ENCODE measurements around the gene YBX2. TPM values are rescaled to one million over a fixed set of nuclear protein-coding genes. Genes with fewer than 3 reads are reported as not detected.

The YBX2 gene
- total and polyA plus RNA-seq, 12 donors: 0.06 to 1.4 (median 0.19) TPM; not detected in 6

DNA sequence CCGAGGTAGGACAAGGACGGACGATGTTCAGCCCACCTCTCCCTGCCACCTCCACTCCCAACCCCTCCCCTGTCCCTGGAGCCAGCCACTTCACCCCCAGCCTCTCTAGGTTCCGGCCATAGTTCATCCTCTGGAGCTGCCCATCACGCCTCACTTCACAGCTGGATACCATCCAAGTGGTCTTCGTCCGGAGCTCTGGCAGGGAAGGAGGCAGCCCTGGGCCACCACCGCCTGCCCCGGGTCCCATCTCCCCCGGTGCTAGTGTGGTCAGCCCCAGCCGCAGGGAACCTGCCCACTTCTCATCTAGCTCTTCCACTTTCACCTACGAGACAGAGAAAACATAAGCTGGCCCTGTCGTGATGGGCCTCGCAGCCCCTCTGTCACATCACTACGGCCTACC is 27.0 kb upstream of the YBX2 start:
- Histone ChIP-seq H3K36me3 (replicated peaks in 1 of 2) (peaks cover 0 to 83% of the 10 kb centered on the region in 2 donors), H3K4me1 (replicated peaks in 1 of 2) (no peaks in the 10 kb centered on the region), H3K27ac (no peak overlapping the region), H3K4me3 (no peak overlapping the region), H3K27me3 (no peaks in the 10 kb centered on the region), H3K9me3 (replicated peaks in 1 of 3) (no peaks in the 10 kb centered on the region)
- no peak for DNase-seq
- WGBS, 4 donors: 88 to 95% (median 92%) methylated on average over 14 to 15 of the region's 15 CpGs
- TF ChIP-seq, protein P1, sequence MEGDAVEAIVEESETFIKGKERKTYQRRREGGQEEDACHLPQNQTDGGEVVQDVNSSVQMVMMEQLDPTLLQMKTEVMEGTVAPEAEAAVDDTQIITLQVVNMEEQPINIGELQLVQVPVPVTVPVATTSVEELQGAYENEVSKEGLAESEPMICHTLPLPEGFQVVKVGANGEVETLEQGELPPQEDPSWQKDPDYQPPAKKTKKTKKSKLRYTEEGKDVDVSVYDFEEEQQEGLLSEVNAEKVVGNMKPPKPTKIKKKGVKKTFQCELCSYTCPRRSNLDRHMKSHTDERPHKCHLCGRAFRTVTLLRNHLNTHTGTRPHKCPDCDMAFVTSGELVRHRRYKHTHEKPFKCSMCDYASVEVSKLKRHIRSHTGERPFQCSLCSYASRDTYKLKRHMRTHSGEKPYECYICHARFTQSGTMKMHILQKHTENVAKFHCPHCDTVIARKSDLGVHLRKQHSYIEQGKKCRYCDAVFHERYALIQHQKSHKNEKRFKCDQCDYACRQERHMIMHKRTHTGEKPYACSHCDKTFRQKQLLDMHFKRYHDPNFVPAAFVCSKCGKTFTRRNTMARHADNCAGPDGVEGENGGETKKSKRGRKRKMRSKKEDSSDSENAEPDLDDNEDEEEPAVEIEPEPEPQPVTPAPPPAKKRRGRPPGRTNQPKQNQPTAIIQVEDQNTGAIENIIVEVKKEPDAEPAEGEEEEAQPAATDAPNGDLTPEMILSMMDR (IDR thresholded peaks at IDR 0.05): no peak
- no peak for TF ChIP-seq POLR2A (IDR thresholded peaks at IDR 0.05)
- intact Hi-C loops (cut with DNase I): no loop called here

DNA sequence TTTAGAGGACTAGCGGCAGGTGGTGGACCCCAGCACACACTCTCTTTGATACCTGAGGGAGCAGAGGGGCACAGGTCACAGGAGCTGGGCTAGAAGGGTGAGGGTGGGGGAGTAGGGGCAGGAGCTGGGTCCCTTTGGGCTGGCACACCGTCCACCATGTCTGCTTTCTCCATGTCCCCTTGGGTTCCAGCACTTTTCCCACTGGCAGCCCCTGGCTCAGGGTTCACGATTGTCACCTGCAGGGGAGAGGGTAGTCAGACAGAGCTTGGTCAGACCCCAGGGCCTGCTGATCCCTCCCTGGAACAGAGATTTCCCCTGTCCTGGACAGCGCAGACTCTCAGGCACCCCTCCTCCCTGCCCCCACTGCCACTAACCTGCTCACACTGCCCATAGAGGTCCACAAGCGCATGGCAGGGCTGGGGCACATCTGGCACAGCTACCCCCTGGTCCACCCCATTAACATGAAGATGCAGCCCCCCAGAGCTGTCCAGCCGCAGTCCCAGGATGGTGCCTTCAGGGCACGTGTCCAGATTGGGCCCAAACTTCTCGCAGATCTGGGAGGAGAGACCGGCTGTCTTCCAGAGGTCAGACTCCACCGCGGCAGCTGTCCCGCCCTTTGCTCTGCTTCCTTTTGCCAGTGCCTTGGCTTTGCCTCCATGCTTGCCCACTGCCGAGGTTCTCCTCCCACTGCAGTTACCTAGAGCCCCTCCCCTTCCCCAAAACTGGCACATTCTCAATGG is 23.9 kb upstream of the YBX2 start:
- H3K4me1 ChIP-seq (replicated peaks in 1 of 2): peaks cover 19 to 21% of the 10 kb centered on the region in 2 donors
- no peaks in the 10 kb centered on the region for H3K27me3 ChIP-seq
- 87 to 92% (median 88%) methylated on average over 10 to 13 of the region's 13 CpGs for WGBS, 4 donors
- H3K4me3 ChIP-seq: no peak overlapping the region
- peaks cover 0 to 64% of the 10 kb centered on the region in 2 donors for H3K36me3 ChIP-seq (replicated peaks in 1 of 2)
- TF ChIP-seq POLR2A (IDR thresholded peaks at IDR 0.05): no peak
- TF ChIP-seq, protein P1 (IDR thresholded peaks at IDR 0.05): no peak
- intact Hi-C loops (cut with DNase I): no loop called here
- no peaks in the 10 kb centered on the region for H3K9me3 ChIP-seq (replicated peaks in 1 of 3)
- DNase-seq: no peak
- no peak overlapping the region for H3K27ac ChIP-seq

DNA sequence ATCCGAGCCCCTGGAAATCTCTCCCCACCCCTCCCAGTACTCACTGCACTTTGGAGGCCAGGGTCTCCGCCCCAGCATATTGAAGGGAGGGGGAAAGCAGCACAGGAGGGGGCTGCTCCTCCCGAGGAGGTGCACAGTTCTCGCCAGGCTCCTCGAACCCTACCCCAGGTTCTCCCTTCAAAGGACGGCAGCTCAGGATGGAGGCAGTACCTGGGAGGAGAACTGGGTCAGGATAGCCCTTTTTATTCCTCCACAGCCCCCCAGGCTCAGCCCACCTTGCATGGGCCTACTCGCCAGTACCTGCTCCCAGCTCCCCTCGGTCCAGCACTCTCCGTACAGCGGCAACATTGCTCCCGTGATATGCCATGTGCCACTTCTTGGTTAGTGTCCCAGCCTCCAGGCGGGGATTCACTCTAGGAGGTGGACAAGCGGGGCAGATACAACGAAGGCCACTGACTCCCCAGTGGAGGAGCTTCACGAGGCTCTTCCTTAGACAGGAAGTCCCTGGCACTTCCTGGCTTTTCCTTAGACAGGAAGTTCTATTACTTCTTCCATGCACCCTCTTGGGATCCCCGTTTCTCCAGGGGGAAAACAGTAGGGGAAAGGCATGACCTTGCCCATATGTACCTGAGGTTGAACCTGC is 22.8 kb upstream of the YBX2 start:
- intact Hi-C loops (cut with DNase I): no loop called here
- peaks cover 0 to 64% of the 10 kb centered on the region in 2 donors for H3K36me3 ChIP-seq (replicated peaks in 1 of 2)

More for the DNA sequence above, 22.8 kb upstream of the YBX2 start:
- Histone ChIP-seq H3K4me1 (replicated peaks in 1 of 2) (peaks cover 22 to 31% of the 10 kb centered on the region in 2 donors), H3K9me3 (replicated peaks in 1 of 3) (no peaks in the 10 kb centered on the region), H3K27me3 (no peaks in the 10 kb centered on the region), H3K27ac (no peak overlapping the region), H3K4me3 (no peak overlapping the region)
- TF ChIP-seq, protein P1 (IDR thresholded peaks at IDR 0.05): no peak
- no peak for TF ChIP-seq POLR2A (IDR thresholded peaks at IDR 0.05)
- 82 to 84% (median 83%) methylated on average over 13 to 16 of the region's 16 CpGs for WGBS, 4 donors
- peak in 1 of 7 donors; percentile 30 for DNase-seq

Measured in adrenal gland (tissue), 12 donors.